Suppressor macrophage (primary cell): ENCODE measurements around the gene MAPK14.
A peak's percentile ranks its signal among the peaks of the same experiment; 100 is the strongest.

Experiments
- DNase-seq, 4 experiments: peaks; one replicate each; pipeline ENCODE4 v3.0.0-alpha.2; 2020 to 2022

The MAPK14 gene

DNA sequence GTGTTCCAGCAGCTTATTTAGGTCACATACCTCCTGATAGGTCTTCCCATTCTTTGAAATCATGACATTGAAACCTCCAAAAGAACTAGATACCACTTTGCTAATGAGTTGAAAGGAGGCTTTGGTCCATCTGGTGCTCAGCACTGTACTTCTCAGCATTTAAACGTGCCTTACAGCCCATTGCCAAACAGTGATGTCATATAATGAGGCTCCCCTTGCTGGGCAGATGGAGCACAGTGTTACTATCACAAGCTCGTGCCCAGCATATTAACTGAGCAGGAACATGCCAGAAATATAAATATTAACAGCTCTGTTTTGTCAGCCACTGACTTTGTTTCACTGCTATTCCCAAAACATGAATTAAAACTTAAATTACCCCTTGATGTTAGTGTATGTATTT, 77.2 kb downstream of the MAPK14 start:
- no peak for DNase-seq

GRCh38 chr6:36109092-36109491, 81.5 kb downstream of the MAPK14 start:
- DNase-seq = no peak

DNA sequence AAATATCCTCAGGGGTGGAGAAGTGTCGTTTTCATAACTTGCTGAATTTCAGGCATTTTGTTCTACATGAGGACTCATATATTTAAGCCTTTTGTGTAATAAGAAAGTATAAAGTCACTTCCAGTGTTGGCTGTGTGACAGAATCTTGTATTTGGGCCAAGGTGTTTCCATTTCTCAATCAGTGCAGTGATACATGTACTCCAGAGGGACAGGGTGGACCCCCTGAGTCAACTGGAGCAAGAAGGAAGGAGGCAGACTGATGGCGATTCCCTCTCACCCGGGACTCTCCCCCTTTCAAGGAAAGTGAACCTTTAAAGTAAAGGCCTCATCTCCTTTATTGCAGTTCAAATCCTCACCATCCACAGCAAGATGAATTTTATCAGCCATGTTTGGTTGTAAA, 82.4 kb downstream of the MAPK14 start:
- DNase-seq = no peak

- DNase-seq = no peak
These were observed 83.3 kb downstream of the MAPK14 start for GRCh38 chr6:36110863-36111262.

DNA sequence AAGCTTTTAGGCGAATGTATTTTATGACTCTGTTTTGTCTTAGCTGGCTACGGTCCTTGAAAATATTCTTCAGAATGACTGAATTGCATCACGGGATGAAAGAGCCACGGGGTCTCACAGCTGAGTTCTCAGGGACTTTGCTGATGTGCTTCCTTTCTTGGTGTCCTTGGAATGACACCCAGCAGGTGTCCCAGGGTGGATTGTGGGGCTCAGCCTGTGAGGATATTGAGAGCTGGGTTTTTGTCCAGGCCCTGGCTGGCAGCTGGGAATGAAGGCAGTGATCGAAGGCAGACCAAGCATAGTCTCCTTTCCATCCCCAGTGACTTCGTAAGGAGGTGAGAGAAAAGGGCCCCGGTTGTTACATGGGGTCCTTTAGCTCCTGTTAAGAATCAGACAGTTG, 83.9 kb downstream of the MAPK14 start:
- DNase-seq = no peak

GRCh38 chr6:36113049-36113448, 85.4 kb downstream of the MAPK14 start:
- DNase-seq = no peak

DNA sequence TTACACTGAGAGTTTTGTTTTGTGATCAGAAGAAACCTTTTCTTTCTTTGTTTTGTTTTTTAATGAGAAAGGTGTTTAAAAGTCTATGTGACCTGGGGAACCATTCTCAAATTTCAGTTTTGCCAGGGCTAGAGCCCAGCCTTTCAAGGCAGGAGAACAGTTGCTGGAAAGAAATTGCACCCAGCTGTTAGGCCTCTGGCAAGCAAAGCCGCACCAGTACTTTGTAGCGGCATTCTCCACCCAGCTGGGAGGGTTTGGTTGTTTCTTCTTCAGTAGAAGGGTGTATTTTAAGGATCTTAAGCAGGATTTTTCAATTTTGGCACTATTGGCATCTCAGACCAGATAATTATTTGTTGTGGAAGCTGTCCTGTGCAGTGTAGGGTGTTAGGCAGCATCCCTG, 86.1 kb downstream of the MAPK14 start:
- no peak for DNase-seq

- DNase-seq = peak in 1 of 4 experiments; percentile 25
These were observed 87.3 kb downstream of the MAPK14 start for GRCh38 chr6:36114798-36115408.

GRCh38 chr6:36115412-36115811, 87.8 kb downstream of the MAPK14 start:
- DNase-seq = no peak

- DNase-seq = no peak
These were observed 88.7 kb downstream of the MAPK14 start for GRCh38 chr6:36116066-36116864.

- DNase-seq = no peak
These were observed 89.3 kb downstream of the MAPK14 start for GRCh38 chr6:36116943-36117342.

DNA sequence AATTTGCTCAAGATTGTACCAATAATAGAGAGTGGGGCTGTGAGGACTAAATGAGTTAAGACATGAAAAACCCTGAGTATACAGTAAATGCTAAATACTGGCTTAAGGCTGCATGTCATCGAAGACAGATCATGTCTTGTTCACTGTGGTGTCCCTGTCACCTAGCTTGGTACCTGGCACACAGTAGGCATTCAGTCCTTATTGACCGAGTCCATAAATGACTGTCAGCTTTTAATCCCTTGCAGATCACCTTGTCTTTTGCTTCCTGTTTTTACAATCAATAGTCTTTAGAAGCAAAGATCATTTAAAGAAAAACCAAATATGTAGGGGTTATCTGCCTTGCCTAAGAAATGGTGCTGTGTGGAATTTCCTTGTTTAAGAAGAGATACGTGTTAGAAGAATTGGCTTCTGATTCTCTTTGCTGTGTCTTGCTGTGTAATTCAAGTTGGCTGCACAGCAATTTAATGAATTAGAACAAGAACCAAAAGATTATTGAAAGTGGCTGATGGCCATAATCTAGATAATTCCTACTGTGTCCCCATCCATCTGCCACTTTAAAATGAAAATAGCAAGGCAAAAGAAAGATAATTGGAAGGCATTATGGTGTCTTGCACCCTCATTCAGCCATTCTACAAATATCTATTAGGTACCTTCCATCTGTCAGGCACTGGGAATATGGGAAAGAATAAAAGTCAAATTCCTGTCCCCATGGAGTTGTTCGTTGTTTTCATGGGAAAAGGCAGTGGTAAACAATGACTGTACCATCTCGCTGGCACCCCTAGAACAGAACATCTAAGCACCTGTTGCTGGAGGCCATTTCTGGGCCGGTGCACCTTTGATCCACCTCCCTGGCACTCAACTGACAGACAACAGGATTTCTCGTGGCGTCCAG, 90.3 kb downstream of the MAPK14 start:
- DNase-seq = no peak

DNA sequence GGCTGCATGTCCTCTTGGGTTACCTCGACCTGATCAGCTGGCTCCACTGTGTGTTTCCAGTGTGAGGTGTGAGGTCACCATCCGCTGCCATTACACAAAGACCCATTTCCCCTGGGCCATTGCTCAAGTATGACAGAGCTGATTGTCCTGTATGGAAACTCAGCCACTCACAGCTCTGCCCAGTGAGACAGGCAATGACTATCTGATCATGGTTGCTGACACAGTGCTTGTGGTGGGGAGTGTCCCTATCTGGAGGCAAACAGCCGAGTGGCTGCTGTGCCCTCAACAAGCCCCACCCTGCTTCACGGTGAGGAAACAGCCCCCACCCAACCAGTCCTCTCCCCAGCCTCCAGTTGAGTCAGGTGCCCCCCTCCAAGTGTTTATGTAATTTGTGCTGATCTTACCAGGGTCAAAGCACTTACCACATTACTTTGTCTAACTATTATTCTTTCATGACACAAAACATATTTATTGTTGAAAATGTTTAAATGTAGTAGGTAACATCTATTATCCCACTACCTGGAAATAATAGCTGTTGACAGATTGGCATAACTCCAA, 91.0 kb downstream of the MAPK14 start:
- peak; percentile 75 to 91 (median 82) for DNase-seq

- peak in 1 of 4 experiments; percentile 17 for DNase-seq
These were observed 91.6 kb downstream of the MAPK14 start for GRCh38 chr6:36119209-36119608.

- peak in 3 of 4 experiments; percentile 35 to 69 (median 60) for DNase-seq
These were observed 92.4 kb downstream of the MAPK14 start for GRCh38 chr6:36120018-36120417.

DNA sequence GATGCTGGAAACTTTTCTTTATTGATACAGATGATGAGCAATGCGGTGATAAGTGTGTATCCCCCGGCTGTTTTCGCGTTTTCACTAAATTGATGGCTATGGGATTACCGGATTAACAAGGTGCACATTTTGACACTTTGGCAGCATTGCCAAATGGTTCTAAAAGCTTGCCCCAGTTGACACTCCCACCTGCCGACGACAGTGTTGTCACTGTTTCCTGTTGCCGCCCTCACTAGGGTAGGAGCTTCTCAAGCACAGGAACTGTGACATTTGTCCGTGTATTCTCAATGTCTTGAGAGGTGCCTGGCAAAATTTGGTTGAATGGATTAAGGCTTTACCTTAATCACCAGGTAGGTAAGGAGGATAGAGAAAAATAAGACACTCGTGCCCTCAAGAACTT, 92.9 kb downstream of the MAPK14 start:
- DNase-seq = peak; percentile 63 to 77 (median 76)

- peak; percentile 77 to 88 (median 85) for DNase-seq
These were observed 93.6 kb downstream of the MAPK14 start for GRCh38 chr6:36120979-36121786.

- no peak for DNase-seq
These were observed 94.3 kb downstream of the MAPK14 start for GRCh38 chr6:36121787-36122494.

GRCh38 chr6:36122495-36123269, 95.1 kb downstream of the MAPK14 start:
- no peak for DNase-seq
